Fibroblast of pulmonary artery (primary cell): ENCODE measurements around the gene RBM47.
A peak's percentile ranks its signal among the peaks of the same experiment; 100 is the strongest.

Experiments used
- DNase-seq: peaks from one replicate; pipeline ENCODE4 v3.0.0-alpha.2; 2010; ENCODE audit warnings: low read depth
- H3K4me3 ChIP-seq: replicated peaks from 2 replicates; pipeline ENCODE4 v1.5.1; 2011; ENCODE audit warnings: low read depth, mild to moderate bottlenecking, control low read depth, low read length, moderate library complexity
- CTCF ChIP-seq: IDR thresholded peaks from 2 replicates; pipeline ENCODE4 v1.5.1; 2011; ENCODE audit warnings: mild to moderate bottlenecking, control low read depth, low read length, inconsistent platforms; ENCODE audit errors: missing control alignments

The RBM47 gene

DNA sequence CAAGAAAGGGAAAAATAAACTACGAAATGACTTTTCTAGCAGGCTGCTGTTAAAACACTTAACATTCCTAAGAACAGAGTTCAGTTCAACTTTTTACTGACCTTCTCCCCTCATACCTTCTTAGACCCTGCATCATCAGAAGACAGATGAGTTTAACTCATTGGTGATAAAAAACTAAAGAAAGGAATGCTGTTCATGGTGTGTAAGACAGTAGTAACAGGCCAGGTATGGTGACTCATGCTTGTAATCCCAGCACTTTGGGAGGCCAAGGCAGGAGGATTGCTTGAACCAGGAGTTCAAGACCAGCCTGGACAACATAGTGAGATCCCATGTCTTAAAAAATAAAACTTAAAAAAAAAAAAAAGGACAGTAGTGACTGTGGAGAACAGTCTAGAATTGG lies 16.2 kb downstream of the RBM47 start:
- no peak for DNase-seq
- TF ChIP-seq CTCF, result no peak

DNA sequence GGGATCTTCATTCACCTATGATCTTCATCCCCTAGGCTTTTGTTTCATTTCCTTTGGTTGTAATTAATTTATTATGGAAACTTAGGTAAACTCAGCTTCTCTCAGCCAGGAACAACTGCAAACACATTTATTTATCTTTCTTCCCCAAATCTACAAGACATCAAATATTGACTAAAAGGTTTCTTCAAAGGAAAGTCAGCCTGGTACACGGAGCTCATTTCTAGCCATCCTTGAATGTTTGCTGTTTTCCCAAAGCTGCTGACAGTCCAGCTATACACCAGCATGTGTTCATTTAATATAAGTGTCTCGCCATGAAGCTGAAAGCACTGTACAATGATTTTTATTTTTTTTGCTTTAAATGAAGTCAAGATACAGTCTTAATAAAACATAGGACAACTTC lies 16.8 kb downstream of the RBM47 start:
- no peak overlapping the region for H3K4me3 ChIP-seq
- TF ChIP-seq CTCF, result no peak
- DNase-seq, result no peak

More for the DNA sequence above, 16.2 kb downstream of the RBM47 start:
- no peak overlapping the region for H3K4me3 ChIP-seq

DNA sequence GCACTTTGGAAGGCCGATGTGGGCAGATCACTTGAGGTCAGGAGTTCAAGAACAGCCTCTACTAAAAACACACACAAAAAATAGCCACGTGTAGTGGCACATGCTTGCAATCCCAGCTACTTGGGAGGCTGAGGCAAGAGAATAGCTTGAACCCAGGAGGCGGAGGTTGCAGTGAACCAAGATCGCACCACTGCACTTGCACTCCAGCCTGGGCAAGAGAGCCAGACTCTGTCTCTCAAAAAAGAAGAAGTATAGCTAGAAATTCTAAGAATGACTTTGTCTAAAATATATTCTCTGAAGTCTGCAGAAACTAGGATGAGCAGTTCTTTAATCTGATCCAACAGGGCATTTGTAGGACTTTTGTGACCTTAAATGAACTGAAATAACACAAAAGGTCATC lies 17.4 kb downstream of the RBM47 start:
- no peak for DNase-seq
- no peak for TF ChIP-seq CTCF
- H3K4me3 ChIP-seq, result no peak overlapping the region

DNA sequence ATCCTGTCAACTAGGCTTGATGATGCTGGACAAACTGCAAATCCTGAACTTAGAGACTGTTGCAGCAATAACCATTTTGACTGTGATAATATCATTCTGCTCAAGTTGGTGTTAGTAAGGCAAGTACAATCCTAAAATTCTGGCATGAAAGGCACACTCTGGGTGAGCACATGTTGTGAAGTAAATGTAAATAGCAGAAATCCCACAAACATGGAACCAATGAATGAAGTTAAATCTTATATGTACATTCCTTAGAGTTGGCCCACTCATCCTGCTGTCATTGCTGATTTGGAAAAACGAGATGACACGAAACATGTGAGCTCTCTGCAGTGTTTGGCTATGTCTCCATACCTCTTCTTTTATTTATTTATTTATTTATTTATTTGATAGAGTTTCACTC lies 21.0 kb downstream of the RBM47 start:
- DNase-seq, result peak; percentile 42
- TF ChIP-seq CTCF, result no peak
- H3K4me3 ChIP-seq, result no peak overlapping the region

DNA sequence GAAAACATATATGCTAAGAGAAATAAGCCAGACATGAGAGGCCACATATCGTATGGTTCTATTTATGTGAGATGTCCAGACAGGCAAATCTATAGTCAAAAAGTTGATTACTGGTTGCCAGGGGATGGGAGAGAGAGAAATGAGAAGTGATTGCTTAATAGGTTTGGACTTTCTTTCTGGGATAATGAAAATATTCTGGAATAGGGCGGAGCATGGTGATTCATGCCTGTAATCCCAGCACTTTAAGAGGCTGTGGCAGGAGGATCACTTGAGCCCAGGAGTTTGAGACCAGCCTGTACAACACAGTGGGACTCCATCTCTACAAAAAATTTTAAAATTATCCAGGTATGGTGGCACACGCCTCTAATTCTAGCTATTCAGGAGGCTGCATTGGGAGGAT lies 22.4 kb downstream of the RBM47 start:
- no peak overlapping the region for H3K4me3 ChIP-seq
- no peak for TF ChIP-seq CTCF
- peak; percentile 49 for DNase-seq

GRCh38 chr4:40606239-40606767 lies 23.4 kb downstream of the RBM47 start:
- no peak overlapping the region for H3K4me3 ChIP-seq
- DNase-seq, result no peak
- TF ChIP-seq CTCF, result no peak

- TF ChIP-seq CTCF, result no peak
- no peak overlapping the region for H3K4me3 ChIP-seq
- no peak for DNase-seq
Measured at GRCh38 chr4:40603281-40603680, 26.4 kb downstream of the RBM47 start.
